Measurements from ENCODE around the gene EPN1.

The EPN1 gene

DNA sequence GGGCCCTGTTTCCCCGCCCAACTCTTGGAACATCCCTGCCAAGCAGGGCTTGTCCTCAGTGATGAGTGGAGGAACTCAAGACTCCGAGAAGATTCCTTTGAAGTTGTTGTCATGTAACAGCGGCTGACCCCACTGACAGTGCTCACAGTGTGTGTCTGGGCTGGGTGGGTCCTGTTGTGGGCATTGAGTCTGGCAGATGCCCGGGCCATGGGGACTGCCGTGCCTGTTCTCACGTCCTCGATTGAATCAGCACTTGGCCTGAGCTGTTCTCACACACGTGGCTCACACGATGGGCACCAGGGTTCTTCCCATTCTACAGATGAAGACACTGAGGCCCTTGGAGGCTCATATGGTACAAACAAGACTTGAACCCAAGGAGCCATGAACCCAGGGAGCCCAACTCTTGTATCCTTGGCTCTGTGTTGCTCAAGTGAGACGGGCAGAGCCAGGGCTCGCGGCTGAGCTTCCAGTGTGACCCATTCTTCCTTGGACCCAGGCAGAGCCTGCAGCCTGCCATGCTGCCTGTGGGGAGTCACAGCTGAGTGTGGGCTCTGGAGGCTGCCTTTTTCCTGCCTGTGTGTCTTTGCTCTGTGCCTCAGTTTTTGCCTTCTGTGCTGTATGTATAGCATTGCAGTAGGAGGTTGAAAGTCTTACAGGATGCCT, 8.6 kb upstream of the EPN1 start:
- no peak for TF ChIP-seq CTCF (IDR thresholded peaks at IDR 0.05; ENCODE audit: low read depth, low read length)
- H3K4me3 ChIP-seq (ENCODE audit: low read depth, low read length) = no peak overlapping the region

- no peak for TF ChIP-seq CTCF (IDR thresholded peaks at IDR 0.05; ENCODE audit: low read depth, low read length)
These were observed 8.0 kb upstream of the EPN1 start for GRCh38 chr19:55667006-55667381.

DNA sequence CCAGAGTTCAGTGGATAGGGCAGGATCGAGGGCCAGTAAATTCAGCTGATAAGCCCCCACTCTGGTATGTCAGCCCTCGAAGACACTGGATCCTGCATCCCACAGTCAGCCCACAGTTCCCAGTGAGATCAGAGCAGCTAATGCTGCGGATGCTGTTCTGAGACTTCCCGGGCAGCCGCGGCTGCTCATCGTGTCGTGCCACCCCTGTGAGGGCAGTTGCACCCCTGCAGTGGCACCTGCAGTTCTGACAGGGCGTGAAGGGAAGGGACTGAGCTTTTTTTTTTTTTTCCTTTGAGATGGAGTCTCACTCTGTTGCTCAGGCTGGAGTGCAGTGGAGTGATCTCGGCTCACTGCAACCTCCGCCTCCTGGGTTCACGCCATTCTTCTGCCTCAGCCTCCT, 7.5 kb upstream of the EPN1 start:
- H3K4me3 ChIP-seq (ENCODE audit: low read depth, low read length) = no peak overlapping the region
- TF ChIP-seq CTCF (IDR thresholded peaks at IDR 0.05; ENCODE audit: low read depth, low read length) = no peak

More at GRCh38 chr19:55667006-55667381, 8.0 kb upstream of the EPN1 start:
- H3K4me3 ChIP-seq (ENCODE audit: low read depth, low read length) = no peak overlapping the region

DNA sequence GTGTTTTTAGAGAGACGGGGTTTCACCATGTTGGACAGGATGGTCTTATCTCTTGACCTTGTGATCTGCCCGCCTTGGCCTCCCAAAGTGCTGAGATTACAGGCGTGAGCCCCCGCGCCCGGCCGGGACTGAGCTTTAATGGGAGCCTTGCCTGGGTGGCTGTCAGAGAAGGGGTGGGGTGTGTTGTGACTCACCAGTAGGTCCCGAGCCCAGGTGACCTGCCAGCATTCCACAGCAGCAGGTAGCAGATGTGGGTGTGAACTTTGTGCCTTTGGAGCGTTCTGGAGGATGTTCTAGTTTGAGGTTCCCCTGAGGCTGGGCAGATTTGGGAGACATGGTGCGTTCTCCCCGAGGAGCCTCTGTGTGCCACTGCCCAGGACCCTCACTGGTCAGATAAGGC, 7.1 kb upstream of the EPN1 start:
- TF ChIP-seq CTCF (IDR thresholded peaks at IDR 0.05; ENCODE audit: low read depth, low read length) = no peak
- H3K4me3 ChIP-seq (ENCODE audit: low read depth, low read length) = no peak overlapping the region

DNA sequence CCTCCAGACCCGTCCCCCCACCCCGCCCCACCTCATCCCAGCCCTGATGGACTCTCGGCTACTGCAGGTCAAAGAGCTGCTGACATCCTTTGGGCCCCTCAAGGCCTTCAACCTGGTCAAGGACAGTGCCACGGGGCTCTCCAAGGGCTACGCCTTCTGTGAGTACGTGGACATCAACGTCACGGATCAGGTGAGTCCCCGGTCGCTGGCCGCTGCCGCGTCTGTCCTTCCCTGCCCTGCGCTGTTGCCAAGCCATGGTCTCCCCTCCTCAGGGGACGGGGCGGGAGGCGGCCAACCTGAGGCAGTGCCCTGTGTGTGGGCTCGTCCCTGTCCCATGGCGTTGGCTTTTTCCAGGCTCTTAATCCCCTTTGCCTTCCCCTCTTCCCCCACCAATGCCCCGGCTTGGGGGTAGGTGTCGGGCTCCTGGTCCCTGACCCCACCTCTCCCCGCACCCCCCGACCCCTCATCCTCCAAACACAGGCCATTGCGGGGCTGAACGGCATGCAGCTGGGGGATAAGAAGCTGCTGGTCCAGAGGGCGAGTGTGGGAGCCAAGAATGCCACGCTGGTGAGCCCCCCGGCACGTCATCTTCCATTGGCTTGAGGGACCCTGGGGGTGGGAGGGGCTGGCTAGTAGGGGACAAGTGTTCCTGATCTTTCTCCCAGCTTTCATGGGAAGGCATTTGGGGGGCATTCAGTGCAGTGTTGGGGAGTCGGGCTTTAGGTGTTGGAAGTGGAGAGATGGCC, 6.2 kb upstream of the EPN1 start:
- no peak overlapping the region for H3K4me3 ChIP-seq (ENCODE audit: low read depth, low read length)
- TF ChIP-seq CTCF (IDR thresholded peaks at IDR 0.05; ENCODE audit: low read depth, low read length) = no peak

GRCh38 chr19:55669418-55670279, 5.4 kb upstream of the EPN1 start:
- no peak overlapping the region for H3K4me3 ChIP-seq (ENCODE audit: low read depth, low read length)
- no peak for TF ChIP-seq CTCF (IDR thresholded peaks at IDR 0.05; ENCODE audit: low read depth, low read length)
